Trophoblast cell (in vitro differentiated cells and primary cell): ENCODE results near the gene DDX56.

Experiments used
- DNase-seq, 2 donors: peaks; one replicate each; pipeline ENCODE4 v3.0.0-alpha.2; 2016
- H2AFZ ChIP-seq: 2 replicates; pipeline ENCODE4 v1.6.1; 2013; ENCODE audit warnings: low read length, moderate library complexity, mild to moderate bottlenecking; ENCODE audit not compliant: insufficient read depth, poor library complexity
- H2AK5ac ChIP-seq: 2 replicates; pipeline ENCODE4 v1.6.1; 2013; ENCODE audit warnings: mild to moderate bottlenecking, low read length
- H2BK120ac ChIP-seq: 2 replicates; pipeline ENCODE4 v1.6.1; 2013; ENCODE audit warnings: low read length, mild to moderate bottlenecking, moderate library complexity; ENCODE audit not compliant: insufficient read depth, poor library complexity
- H2BK12ac ChIP-seq: 2 replicates; pipeline ENCODE4 v1.6.1; 2013; ENCODE audit warnings: mild to moderate bottlenecking, low read length, moderate library complexity
- H2BK5ac ChIP-seq: 2 replicates; pipeline ENCODE4 v1.6.1; 2013; ENCODE audit warnings: low read length, low read depth, moderate library complexity, mild to moderate bottlenecking; ENCODE audit not compliant: poor library complexity
- H3K14ac ChIP-seq: 2 replicates; pipeline ENCODE4 v1.6.1; 2013; ENCODE audit warnings: mild to moderate bottlenecking, low read length
- H3K18ac ChIP-seq: 2 replicates; pipeline ENCODE4 v1.6.1; 2013; ENCODE audit warnings: mild to moderate bottlenecking, low read length
- H3K23ac ChIP-seq: 2 replicates; pipeline ENCODE4 v1.6.1; 2013; ENCODE audit warnings: low read length
- H3K27ac ChIP-seq: 2 replicates; pipeline ENCODE4 v1.5.1; 2013; ENCODE audit warnings: low read depth, mild to moderate bottlenecking, inconsistent platforms, low read length, moderate library complexity
- H3K27me3 ChIP-seq: 2 replicates; pipeline ENCODE4 v1.6.1; 2013; ENCODE audit warnings: inconsistent platforms, mild to moderate bottlenecking, low read length, moderate library complexity; ENCODE audit not compliant: insufficient read depth
- H3K36me3 ChIP-seq, 2 experiments: 1 replicate in 1 of 2; 2 replicates in 1 of 2; pipeline ENCODE4 v1.6.1; 2013; ENCODE audit warnings: low read length in 2 of 2, mild to moderate bottlenecking in 2 of 2, moderate library complexity in 1 of 2; ENCODE audit not compliant: insufficient read depth in 2 of 2, control insufficient read depth in 1 of 2
- H3K4ac ChIP-seq: 2 replicates; pipeline ENCODE4 v1.6.1; 2013; ENCODE audit warnings: low read depth, mild to moderate bottlenecking, low read length, moderate library complexity
- H3K4me1 ChIP-seq, 2 experiments: 1 replicate in 1 of 2; 2 replicates in 1 of 2; pipeline ENCODE4 v1.6.1; 2013; ENCODE audit warnings: low read length in 2 of 2, mild to moderate bottlenecking in 2 of 2, moderate library complexity in 1 of 2; ENCODE audit not compliant: insufficient read depth in 2 of 2, control insufficient read depth in 1 of 2
- H3K4me2 ChIP-seq: 2 replicates; pipeline ENCODE4 v1.6.1; 2013; ENCODE audit warnings: inconsistent platforms, mild to moderate bottlenecking, low read length, moderate library complexity
- H3K4me3 ChIP-seq: 2 replicates; pipeline ENCODE4 v1.5.1; 2013; ENCODE audit warnings: mild to moderate bottlenecking, low read depth, low read length, inconsistent platforms
- H3K79me1 ChIP-seq: one replicate; pipeline ENCODE4 v1.6.1; 2013; ENCODE audit warnings: low read length
- H3K79me2 ChIP-seq: 2 replicates; pipeline ENCODE4 v1.6.1; 2013; ENCODE audit warnings: low read length, mild to moderate bottlenecking; ENCODE audit not compliant: control insufficient read depth, insufficient read depth, poor library complexity
- H3K9ac ChIP-seq: 2 replicates; pipeline ENCODE4 v1.6.1; 2013; ENCODE audit warnings: mild to moderate bottlenecking, low read length
- H3K9me3 ChIP-seq: 2 replicates; pipeline ENCODE4 v1.6.1; 2013; ENCODE audit warnings: low read depth, mild to moderate bottlenecking, control low read depth, inconsistent platforms, low read length; ENCODE audit not compliant: insufficient read depth
- H4K12ac ChIP-seq: 2 replicates; pipeline ENCODE4 v1.6.1; 2013; ENCODE audit warnings: low read depth, mild to moderate bottlenecking, low read length, moderate library complexity
- H4K8ac ChIP-seq: 2 replicates; pipeline ENCODE4 v1.6.1; 2013; ENCODE audit warnings: low read depth, mild to moderate bottlenecking, low read length, moderate library complexity
- H4K91ac ChIP-seq: one replicate; pipeline ENCODE4 v1.6.1; 2013; ENCODE audit warnings: low read depth, mild to moderate bottlenecking, low read length, moderate library complexity
- WGBS: extraction: QIAGEN DNeasy Blood & Tissue Kit; methylation state at CpG from one replicate; pipeline ENCODE4 v1.1.7; 2013; ENCODE audit warnings: missing lambda C conversion rate; ENCODE audit not compliant: insufficient read length, insufficient coverage; ENCODE audit errors: extremely low coverage; 5-methylcytosine and 5-hydroxymethylcytosine counted together

DDX56 gene

GRCh38 chr7:44618753-44619152 is 45.0 kb upstream of the DDX56 start:
- peak overlapping the region; percentile 78 for H3K14ac ChIP-seq
- peak overlapping the region; percentile 70 for H3K4me2 ChIP-seq
- no peak overlapping the region for H3K4me3 ChIP-seq
- peak overlapping the region; percentile 97 for H3K27ac ChIP-seq
- H2BK120ac ChIP-seq, result peak overlapping the region; percentile 98
- H2BK12ac ChIP-seq, result peak overlapping the region; percentile 99
- peak overlapping the region; percentile 64 for H4K12ac ChIP-seq
- H3K79me1 ChIP-seq, result peaks cover 13% of the 10 kb centered on the region
- H3K9me3 ChIP-seq, result no peaks in the 10 kb centered on the region
- H3K4me1 ChIP-seq, result peaks cover 15 to 31% of the 10 kb centered on the region in 2 experiments
- H4K8ac ChIP-seq, result peak overlapping the region; percentile 69
- peaks cover 0 to 3% of the 10 kb centered on the region in 2 experiments for H3K36me3 ChIP-seq
- no CpG with 5 or more reads among the region's 3 CpGs for WGBS
- H2BK5ac ChIP-seq, result peak overlapping the region; percentile 96
- no peaks in the 10 kb centered on the region for H3K27me3 ChIP-seq
- H3K23ac ChIP-seq, result no peak overlapping the region
- no peak overlapping the region for H2AFZ ChIP-seq
- peak overlapping the region; percentile 61 for H3K18ac ChIP-seq
- no peak overlapping the region for H3K9ac ChIP-seq
- peak; percentile 98 for DNase-seq
- peaks cover 17% of the 10 kb centered on the region for H3K79me2 ChIP-seq
- H3K4ac ChIP-seq, result peak overlapping the region; percentile 73
- peak overlapping the region; percentile 96 for H4K91ac ChIP-seq
- H2AK5ac ChIP-seq, result no peak overlapping the region

- Histone ChIP-seq H3K79me1 (peaks cover 13% of the 10 kb centered on the region), H3K14ac (no peak overlapping the region), H3K4me1 (peaks cover 16 to 30% of the 10 kb centered on the region in 2 experiments), H3K9me3 (no peaks in the 10 kb centered on the region), H3K79me2 (peaks cover 16% of the 10 kb centered on the region), H2AFZ (no peak overlapping the region), H3K23ac (no peak overlapping the region), H4K12ac (no peak overlapping the region), H3K36me3 (peaks cover 0 to 3% of the 10 kb centered on the region in 2 experiments), H2BK5ac (peak overlapping the region; percentile 7), H3K27me3 (no peaks in the 10 kb centered on the region), H2AK5ac (no peak overlapping the region), H2BK12ac (no peak overlapping the region), H3K9ac (no peak overlapping the region), H3K18ac (no peak overlapping the region), H3K4ac (peak overlapping the region; percentile 4), H3K4me2 (peak overlapping the region; percentile 41), H4K8ac (no peak overlapping the region), H3K27ac (peak overlapping the region; percentile 97), H3K4me3 (no peak overlapping the region), H4K91ac (no peak overlapping the region), H2BK120ac (no peak overlapping the region)
- no peak for DNase-seq
- WGBS, result no CpG with 5 or more reads among the region's 1 CpG
Measured at GRCh38 chr7:44618045-44618444, 44.3 kb upstream of the DDX56 start.

GRCh38 chr7:44617225-44617890 is 43.6 kb upstream of the DDX56 start:
- no peak overlapping the region for H3K23ac ChIP-seq
- peaks cover 13% of the 10 kb centered on the region for H3K79me1 ChIP-seq
- H2AK5ac ChIP-seq, result no peak overlapping the region
- peak overlapping the region; percentile 7 for H2BK5ac ChIP-seq
- peaks cover 12 to 27% of the 10 kb centered on the region in 2 experiments for H3K4me1 ChIP-seq
- no peak overlapping the region for H3K4me3 ChIP-seq
- no peak overlapping the region for H2AFZ ChIP-seq
- no peak overlapping the region for H4K8ac ChIP-seq
- H2BK12ac ChIP-seq, result no peak overlapping the region
- DNase-seq, result peak in 1 of 2 donors; percentile 42
- peak overlapping the region; percentile 88 for H3K4ac ChIP-seq
- H3K36me3 ChIP-seq, result no peaks in the 10 kb centered on the region
- no peak overlapping the region for H2BK120ac ChIP-seq
- no peak overlapping the region for H3K18ac ChIP-seq
- H3K27me3 ChIP-seq, result no peaks in the 10 kb centered on the region
- no peak overlapping the region for H3K9ac ChIP-seq
- WGBS, result no CpG with 5 or more reads among the region's 2 CpGs
- H3K14ac ChIP-seq, result no peak overlapping the region
- peaks cover 12% of the 10 kb centered on the region for H3K79me2 ChIP-seq
- no peaks in the 10 kb centered on the region for H3K9me3 ChIP-seq
- H3K4me2 ChIP-seq, result no peak overlapping the region
- H4K91ac ChIP-seq, result no peak overlapping the region
- H3K27ac ChIP-seq, result peak overlapping the region; percentile 11
- no peak overlapping the region for H4K12ac ChIP-seq

- no peak overlapping the region for H2BK12ac ChIP-seq
- no peak overlapping the region for H3K27ac ChIP-seq
- H4K8ac ChIP-seq, result no peak overlapping the region
- no peak overlapping the region for H3K4me3 ChIP-seq
- DNase-seq, result no peak
- H3K9ac ChIP-seq, result no peak overlapping the region
- H2BK5ac ChIP-seq, result no peak overlapping the region
- H4K12ac ChIP-seq, result no peak overlapping the region
- H3K4me2 ChIP-seq, result no peak overlapping the region
- H4K91ac ChIP-seq, result no peak overlapping the region
- no peak overlapping the region for H3K4ac ChIP-seq
- peaks cover 12% of the 10 kb centered on the region for H3K79me2 ChIP-seq
- no peak overlapping the region for H3K18ac ChIP-seq
- H3K4me1 ChIP-seq, result peaks cover 12 to 24% of the 10 kb centered on the region in 2 experiments
- WGBS, result no CpG with 5 or more reads among the region's 12 CpGs
- no peaks in the 10 kb centered on the region for H3K27me3 ChIP-seq
- no peak overlapping the region for H3K14ac ChIP-seq
- no peak overlapping the region for H2BK120ac ChIP-seq
- no peaks in the 10 kb centered on the region for H3K9me3 ChIP-seq
- H3K79me1 ChIP-seq, result peaks cover 13% of the 10 kb centered on the region
- H2AK5ac ChIP-seq, result no peak overlapping the region
- no peak overlapping the region for H2AFZ ChIP-seq
- no peak overlapping the region for H3K23ac ChIP-seq
- no peaks in the 10 kb centered on the region for H3K36me3 ChIP-seq
Measured at GRCh38 chr7:44616545-44616944, 42.8 kb upstream of the DDX56 start.
